ENCODE measurements around the gene ADGRG4. TPM values are rescaled to one million over a fixed set of nuclear protein-coding genes. Genes with fewer than 3 reads are reported as not detected.
"Not testable (repeated sequence)": the region's sequence is repeated elsewhere in the genome, so short reads cannot be mapped to it uniquely, and the experiment has no call there.

The ADGRG4 gene
- total RNA-seq: not detected

DNA sequence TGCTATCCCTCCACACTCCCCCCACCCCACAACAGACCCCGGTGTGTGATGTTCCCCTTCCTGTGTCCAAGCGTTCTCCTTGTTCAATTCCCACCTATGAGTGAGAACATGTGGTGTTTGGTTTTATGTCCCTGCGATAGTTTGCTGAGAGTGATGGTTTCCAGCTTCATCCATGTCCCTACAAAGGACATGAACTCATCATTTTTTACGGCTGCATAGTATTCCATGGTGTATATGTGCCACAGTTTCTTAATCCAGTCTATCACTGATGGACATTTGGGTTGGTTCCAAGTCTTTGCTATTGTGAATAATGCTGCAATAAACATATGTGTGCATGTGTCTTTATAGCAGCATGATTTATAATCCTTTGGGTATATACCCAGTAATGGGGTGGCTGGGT is at the start of gene ADGRG4:
Gene ADGRG4 (plus strand): TSS at position 243 of the 400 bp plus-strand sequence. CDS start 7,815 bp downstream, outside the sequence.
- ATAC-seq: not testable (repeated sequence)

- ATAC-seq: peak; percentile 87
Observed at GRCh38 chrX:136251041-136251991, 49.4 kb upstream of the ADGRG4 start, which contains the start of gene MAP7D3. MAP7D3 (minus strand) TSS chrX:136251400; CDS start chrX:136251358, 42 bp downstream.

DNA sequence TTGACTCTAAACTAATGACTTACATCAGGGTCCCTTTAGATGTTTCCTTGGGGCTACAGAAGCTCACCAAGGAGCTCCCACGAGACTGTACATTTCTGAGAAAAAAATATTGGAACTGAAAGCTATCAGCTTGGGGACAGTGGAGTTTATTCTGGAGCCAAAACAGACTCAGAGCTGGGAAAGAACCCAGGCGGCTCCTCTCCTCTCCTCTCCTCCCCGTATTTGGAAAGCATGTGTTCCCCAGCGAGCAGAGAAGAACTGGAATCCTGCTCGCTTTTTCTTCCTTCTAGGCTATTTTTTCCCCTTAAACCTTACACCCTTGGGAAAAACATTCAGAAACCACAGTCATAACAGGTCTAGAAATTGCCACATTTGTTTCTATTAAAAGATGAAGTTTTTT is 45.2 kb upstream of the ADGRG4 start:
- ATAC-seq: no peak

DNA sequence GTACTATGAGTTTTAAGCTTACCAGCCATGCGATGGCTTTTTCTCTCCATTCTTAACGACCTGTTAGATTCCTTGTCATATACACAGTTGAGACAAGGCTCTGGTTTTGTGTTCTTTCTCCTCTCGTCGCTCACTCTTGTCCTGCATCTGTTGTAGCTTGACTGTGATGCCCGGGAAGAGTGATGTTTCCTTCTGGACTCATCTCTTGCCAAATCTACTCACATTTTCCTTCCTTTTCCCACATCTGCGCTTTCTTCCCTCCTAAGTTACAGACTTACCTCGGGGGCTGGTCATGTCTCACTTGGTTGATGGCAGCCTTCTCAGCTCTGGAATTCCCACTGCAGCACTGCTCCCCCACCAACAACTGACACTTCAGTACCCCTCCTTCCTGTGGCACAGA is 44.7 kb upstream of the ADGRG4 start:
- ATAC-seq: no peak

DNA sequence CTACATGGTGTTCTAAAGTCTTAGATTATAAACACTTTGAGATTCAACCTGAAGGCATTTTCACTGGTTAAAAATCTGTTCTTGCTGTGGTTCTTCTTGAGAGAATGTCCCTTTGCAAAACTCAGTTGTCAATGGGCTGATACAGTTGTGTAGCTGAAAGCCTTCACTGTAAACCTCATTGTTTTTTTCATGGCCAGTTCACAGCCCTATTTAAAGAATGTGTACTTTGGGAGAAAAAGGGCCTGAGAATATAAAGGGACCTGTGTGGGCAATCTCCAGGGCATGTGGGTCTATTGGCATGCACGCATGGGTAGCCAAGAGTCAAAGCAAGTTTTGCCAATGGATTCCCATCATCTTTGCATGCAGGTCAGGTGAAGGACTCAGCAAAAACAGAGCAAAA is 41.8 kb upstream of the ADGRG4 start:
- no peak for ATAC-seq

DNA sequence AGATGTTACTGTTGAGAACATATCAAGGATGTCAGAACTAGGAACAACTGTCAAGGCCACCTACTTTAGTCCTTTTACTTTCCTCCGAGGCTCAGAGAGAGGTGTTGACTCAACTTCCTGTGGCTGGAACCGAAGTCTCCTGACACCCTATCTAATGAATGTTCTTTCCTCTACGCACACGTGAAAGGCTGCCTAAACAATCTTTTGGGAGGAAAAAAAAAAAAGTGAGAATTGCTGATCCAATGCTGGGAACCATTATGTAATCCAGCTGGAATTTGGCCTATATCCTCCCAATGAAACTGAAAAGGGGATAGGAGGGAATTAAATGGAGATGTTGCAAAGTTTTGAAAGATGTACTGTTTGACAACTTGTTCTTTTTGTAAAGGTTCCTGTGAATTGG is 41.2 kb upstream of the ADGRG4 start:
- no peak for ATAC-seq

GRCh38 chrX:136260776-136261175 is 40.0 kb upstream of the ADGRG4 start:
- no peak for ATAC-seq

DNA sequence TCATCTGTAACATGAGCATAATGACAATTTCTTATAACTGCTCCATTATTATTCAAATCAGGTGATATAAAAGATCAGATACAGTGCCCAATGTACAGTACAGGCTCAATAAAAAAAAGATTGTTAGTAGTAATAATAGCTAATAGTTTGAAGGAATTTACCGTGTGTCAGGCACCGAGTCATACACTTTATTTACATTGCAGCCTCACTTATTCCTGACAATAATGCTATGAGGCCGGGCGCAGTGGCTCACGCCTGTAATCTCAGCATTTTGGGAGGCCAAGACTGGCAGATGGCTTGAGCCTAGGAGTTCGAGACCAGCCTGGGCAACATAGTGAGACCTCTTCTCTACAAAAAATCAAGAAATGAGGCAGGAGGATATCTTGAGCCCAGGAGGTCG is 39.4 kb upstream of the ADGRG4 start:
- ATAC-seq: no peak

DNA sequence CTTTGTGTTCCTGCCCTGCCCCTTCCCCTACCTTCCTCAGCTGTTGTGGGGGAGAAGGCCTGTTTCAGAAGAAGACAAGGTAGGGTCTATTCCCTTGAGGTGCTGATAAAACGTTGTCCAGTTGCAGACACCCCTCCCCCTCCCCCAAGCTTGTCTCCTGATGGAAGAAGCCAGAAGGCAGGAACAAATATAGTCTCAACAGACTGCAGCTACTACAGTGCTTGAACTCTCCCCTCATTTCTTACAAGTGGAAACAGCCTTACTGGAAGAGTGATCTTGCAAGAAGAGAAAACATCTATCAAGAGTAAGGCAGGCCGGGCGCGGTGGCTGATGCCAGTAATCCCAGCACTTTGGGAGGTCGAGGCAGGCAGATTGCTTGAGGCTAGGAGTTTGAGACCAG is 38.5 kb upstream of the ADGRG4 start:
- ATAC-seq: no peak

- ATAC-seq: no peak
Observed at GRCh38 chrX:136262812-136263315, 37.9 kb upstream of the ADGRG4 start.

DNA sequence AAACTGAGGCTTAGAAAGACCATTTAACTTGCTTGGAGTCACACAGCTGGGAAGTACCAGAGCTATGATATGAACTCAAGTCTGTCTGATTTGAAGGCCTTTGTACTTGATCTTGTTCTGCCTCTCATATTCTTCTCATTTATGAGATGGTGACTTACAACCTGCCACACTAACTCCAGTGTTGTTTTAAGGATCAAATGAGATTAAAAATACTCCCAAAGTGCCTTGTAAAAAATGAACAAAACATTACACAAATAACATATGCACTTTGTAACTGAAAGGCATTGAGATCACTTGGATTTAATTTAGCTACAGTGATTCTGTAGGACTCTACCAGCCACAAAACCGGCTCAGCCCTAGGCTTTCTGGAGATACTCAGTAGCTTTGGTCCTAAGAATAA is 33.9 kb upstream of the ADGRG4 start:
- ATAC-seq: peak; percentile 26

DNA sequence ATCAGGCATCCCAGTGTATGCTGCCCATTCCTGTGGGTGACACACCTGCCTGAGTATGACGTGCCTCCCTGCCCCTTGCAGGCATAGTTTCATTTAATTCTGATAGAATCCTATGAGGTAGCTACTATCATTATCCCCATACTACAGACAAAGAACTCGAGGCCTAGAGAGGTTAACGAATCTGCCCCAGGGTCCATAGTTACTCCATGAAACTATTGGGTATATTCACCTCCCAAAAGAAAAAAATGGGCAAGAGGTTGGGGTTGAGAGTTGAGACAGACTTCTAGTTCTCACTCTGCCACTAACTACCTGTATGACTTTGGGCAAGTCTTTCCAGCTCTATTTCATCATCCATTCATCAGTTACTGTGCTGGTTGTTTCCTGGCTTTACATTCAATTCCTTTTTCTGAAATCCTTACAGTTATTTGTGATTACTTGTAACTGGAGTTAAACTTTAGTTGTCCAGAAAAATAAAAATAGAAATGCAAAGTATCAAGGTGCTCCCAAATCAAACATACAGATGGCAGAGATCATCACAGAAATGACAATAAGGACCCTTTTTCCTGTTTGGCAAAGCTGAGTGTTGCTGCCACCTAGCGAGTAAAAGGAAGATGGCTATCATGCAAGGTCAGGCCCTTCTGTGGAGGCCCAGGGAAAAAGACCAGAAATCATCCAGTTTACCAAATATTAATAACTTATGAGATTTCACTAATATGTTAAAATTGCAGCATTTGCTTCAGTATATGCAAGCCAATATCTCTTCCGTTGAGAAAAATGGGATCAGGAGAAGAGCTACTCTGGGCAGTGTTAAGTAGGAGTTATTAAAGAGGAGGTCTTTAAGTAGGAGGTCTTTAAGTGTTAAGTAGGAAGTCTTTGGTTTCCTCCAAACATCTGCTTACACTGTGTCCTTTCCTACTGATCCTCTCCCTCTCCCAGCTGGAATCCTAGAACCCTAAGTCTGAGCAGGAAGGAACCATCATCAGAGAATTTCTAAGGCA is 32.4 kb upstream of the ADGRG4 start:
- no peak for ATAC-seq

GRCh38 chrX:136269921-136270320 is 30.8 kb upstream of the ADGRG4 start:
- ATAC-seq: no peak

DNA sequence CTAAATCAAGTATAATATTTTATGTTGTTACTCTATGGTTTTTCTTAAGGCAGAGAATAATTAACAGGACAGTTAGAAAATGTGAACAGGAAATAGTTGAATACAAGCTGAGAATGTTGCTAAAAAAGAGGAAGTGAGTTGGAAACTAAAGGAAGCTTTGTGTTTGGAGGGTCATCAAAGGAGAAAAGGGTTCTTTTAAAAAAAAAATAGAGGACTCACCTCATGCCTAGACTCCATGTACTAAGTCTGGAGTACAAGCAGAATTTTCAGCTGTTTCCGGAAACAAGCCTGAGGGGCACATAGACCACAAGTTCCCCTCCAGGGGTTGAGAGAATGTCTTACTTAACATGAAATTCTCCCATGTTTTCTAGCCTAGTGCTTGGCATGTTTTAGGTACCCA is 29.5 kb upstream of the ADGRG4 start:
- no peak for ATAC-seq

GRCh38 chrX:136272325-136272724 is 28.4 kb upstream of the ADGRG4 start:
- no peak for ATAC-seq

DNA sequence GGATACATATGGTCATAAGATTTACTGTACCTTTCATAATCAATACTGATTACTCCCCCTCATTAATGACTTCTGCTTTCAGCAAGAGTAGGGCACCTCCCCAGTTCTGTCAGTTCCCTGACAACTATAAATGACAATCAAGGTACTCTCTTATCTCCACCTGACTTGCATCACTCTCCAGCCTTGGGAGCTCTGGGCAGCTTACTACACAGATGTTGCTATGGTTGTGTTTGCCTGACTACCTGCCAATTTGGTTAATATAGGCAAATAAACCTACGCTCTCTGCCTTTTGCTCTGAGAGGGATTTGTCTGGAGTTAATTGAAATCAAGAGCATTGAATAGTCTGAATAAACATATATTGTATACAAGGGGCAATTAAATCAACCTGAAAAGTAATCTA is 26.8 kb upstream of the ADGRG4 start:
- no peak for ATAC-seq

GRCh38 chrX:136275553-136275952 is 25.2 kb upstream of the ADGRG4 start:
- ATAC-seq: peak; percentile 35

DNA sequence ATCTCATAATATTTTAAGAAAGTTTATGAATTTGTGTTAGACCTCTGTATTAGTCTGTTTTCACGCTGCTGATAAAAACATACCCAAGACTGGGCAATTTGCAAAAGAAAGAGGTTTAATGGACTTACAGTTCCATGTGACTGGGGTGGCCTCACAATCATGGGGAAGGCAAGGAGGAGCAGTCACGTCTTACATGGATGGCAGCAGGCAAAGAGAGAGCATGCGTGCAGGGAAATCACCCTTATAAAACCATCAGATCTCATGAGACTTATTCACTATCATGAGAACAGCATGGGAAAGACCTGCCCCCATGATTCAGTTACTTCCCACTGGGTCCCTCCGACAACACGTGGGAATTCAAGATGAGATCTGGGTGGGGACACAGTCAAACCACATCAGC is 14.4 kb upstream of the ADGRG4 start:
- ATAC-seq: not testable (repeated sequence)

GRCh38 chrX:136291824-136292223 is 8.9 kb upstream of the ADGRG4 start:
- peak; percentile 81 for ATAC-seq

DNA sequence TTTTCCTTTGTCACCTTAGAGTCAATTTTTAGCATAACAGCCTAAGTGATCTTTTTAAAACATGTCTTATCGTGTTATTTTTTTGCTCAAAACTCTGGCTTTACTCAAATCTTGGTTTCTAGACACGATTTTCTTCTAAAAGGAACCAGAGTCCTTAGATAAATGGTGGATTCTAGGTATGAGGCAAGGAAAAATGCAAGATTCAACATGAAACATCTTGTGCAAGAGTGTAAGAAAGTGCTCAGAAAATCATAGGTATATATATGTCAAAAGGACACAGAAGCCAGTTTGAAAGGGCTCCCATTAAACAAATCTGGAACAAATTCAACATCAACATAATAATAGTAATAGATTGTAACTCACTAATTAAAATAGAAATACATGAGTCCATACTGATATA is 8.1 kb upstream of the ADGRG4 start:
- no peak for ATAC-seq

DNA sequence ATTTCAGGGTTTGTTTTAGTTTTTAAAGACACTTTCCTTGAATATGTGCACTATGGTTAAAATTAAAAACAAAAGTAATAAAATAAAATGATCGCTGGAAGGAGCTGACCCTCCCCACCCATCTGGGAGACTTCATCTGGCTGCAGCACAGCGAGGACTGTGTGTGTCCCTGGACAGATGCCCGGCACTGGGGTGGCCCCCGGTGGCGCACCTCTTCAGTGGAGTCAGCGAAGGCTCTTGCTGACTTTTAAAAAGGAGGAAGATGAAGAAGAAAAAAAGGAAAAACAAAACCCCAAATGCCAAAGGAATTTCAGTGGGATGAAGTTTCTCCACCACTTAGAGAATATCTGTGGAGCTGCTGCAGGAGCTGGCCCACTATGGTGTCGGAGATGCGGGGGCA is 5.4 kb upstream of the ADGRG4 start:
- no peak for ATAC-seq

- ATAC-seq: no peak
Observed at GRCh38 chrX:136303041-136303440, 2.3 kb downstream of the ADGRG4 start.

- ATAC-seq: no peak
Observed at GRCh38 chrX:136304493-136304892, 3.7 kb downstream of the ADGRG4 start.

All from esophagus mucosa (tissue), 1 donor.